ENCODE results near the gene KLHL24. TPM values are rescaled to one million over a fixed set of nuclear protein-coding genes. Genes with fewer than 3 reads are reported as not detected.
"Not testable (repeated sequence)": the region's sequence is repeated elsewhere in the genome, so short reads cannot be mapped to it uniquely, and the experiment has no call there.

The KLHL24 gene
- 38.9 and 40.7 TPM in 2 replicates for total RNA-seq (2014; rRNA removed; shearing (Covaris generic))

GRCh38 chr3:183635431-183636220, at the start of gene KLHL24:
TSS of gene KLHL24 (plus strand) at chr3:183635623. CDS start at chr3:183650357, 14,734 bp downstream.
- DNase-seq (ENCODE audit: low spot score), result peak; percentile 94

- DNase-seq (ENCODE audit: low spot score), result no peak
Observed at GRCh38 chr3:183586477-183586876, 48.9 kb upstream of the KLHL24 start.

GRCh38 chr3:183587336-183587735, 48.1 kb upstream of the KLHL24 start:
- no peak for DNase-seq (ENCODE audit: low spot score)

- no peak for DNase-seq (ENCODE audit: low spot score)
Observed at GRCh38 chr3:183590442-183590841, 45.0 kb upstream of the KLHL24 start.

GRCh38 chr3:183591881-183592521, 43.4 kb upstream of the KLHL24 start:
- DNase-seq (ENCODE audit: low spot score), result no peak

- no peak for DNase-seq (ENCODE audit: low spot score)
Observed at GRCh38 chr3:183592821-183593220, 42.6 kb upstream of the KLHL24 start.

- DNase-seq (ENCODE audit: low spot score), result no peak
Observed at GRCh38 chr3:183594636-183595035, 40.8 kb upstream of the KLHL24 start.

GRCh38 chr3:183597959-183598358, 37.5 kb upstream of the KLHL24 start:
- DNase-seq (ENCODE audit: low spot score), result no peak

GRCh38 chr3:183611326-183611725, 24.1 kb upstream of the KLHL24 start:
- not testable (repeated sequence) for DNase-seq (ENCODE audit: low spot score)

GRCh38 chr3:183613366-183614285, 21.8 kb upstream of the KLHL24 start:
- DNase-seq (ENCODE audit: low spot score), result no peak

- no peak for DNase-seq (ENCODE audit: low spot score)
Observed at GRCh38 chr3:183618542-183618941, 16.9 kb upstream of the KLHL24 start.

GRCh38 chr3:183619010-183619409, 16.4 kb upstream of the KLHL24 start:
- DNase-seq (ENCODE audit: low spot score), result no peak

GRCh38 chr3:183619624-183620251, 15.7 kb upstream of the KLHL24 start:
- DNase-seq (ENCODE audit: low spot score), result no peak

GRCh38 chr3:183620252-183620628, 15.2 kb upstream of the KLHL24 start:
- DNase-seq (ENCODE audit: low spot score), result no peak

- DNase-seq (ENCODE audit: low spot score), result not testable (repeated sequence)
Observed at GRCh38 chr3:183622473-183622872, 12.9 kb upstream of the KLHL24 start.

- DNase-seq (ENCODE audit: low spot score), result no peak
Observed at GRCh38 chr3:183626877-183627594, 8.4 kb upstream of the KLHL24 start.

- no peak for DNase-seq (ENCODE audit: low spot score)
Observed at GRCh38 chr3:183629546-183630301, 5.7 kb upstream of the KLHL24 start.

GRCh38 chr3:183631715-183632114, 3.7 kb upstream of the KLHL24 start:
- DNase-seq (ENCODE audit: low spot score), result no peak

GRCh38 chr3:183632725-183633124, 2.7 kb upstream of the KLHL24 start:
- DNase-seq (ENCODE audit: low spot score), result not testable (repeated sequence)

- DNase-seq (ENCODE audit: low spot score), result no peak
Observed at GRCh38 chr3:183634707-183635106, 716 bp upstream of the KLHL24 start.
